K562 (cell line): ENCODE results near the gene NRG3.

Experiments used
- PBX2 ChIP-seq, 2 experiments: IDR thresholded peaks in 1 of 2; conservative IDR thresholded peaks in 1 of 2; 2 replicates each; pipeline ENCODE4 v1.6.1; 2016; ENCODE audit warnings: low read depth in 2 of 2, mild to moderate bottlenecking in 1 of 2, missing compliant biosample characterization in 1 of 2, missing genetic modification characterization in 1 of 2, moderate library complexity in 1 of 2
- POLR2A ChIP-seq: fragments of 450-650 bp; conservative IDR thresholded peaks from 2 replicates; pipeline ENCODE4 v1.6.1; 2016
- ZBTB49 ChIP-seq: sonication (generic); formaldehyde crosslinking; IDR thresholded peaks from 2 replicates; pipeline ENCODE4 v1.8.0; 2022; ENCODE audit warnings: missing genetic modification reagents, mild to moderate bottlenecking, borderline replicate concordance
- ZNF140 ChIP-seq: fragments of 250-450 bp; sonication (Bioruptor Pico); IDR thresholded peaks from 2 replicates; pipeline ENCODE4 v1.8.0; 2021; ENCODE audit warnings: moderate library complexity, mild to moderate bottlenecking, inconsistent platforms

GRCh38 chr10:82861889-82862288 is 986.9 kb downstream of the NRG3 start:
- no peak for TF ChIP-seq PBX2 (CRISPR knock-in tag; IDR thresholded peaks at IDR 0.05; ENCODE audit: low read depth)
- no peak for TF ChIP-seq PBX2 (tag; conservative IDR thresholded peaks at IDR 0.05; ENCODE audit: low read depth)
- TF ChIP-seq ZBTB49: no peak
- TF ChIP-seq POLR2A: no peak
- no peak for TF ChIP-seq ZNF140 (CRISPR knock-in tag)
